Calu3 (cell line): ENCODE measurements around the gene RPS27L. TPM values are rescaled to one million over a fixed set of nuclear protein-coding genes. Genes with fewer than 3 reads are reported as not detected.

ENCODE experiments used
- Bru-seq: library from RNA; stranded (reverse); fragments of 400-500 nt; gene quantifications from one replicate; lab custom pipeline; 2021; lab: Mats Ljungman, UMichigan
- BruChase-seq, 2 experiments: library from RNA; stranded (reverse); fragments of 400-500 nt; gene quantifications; one replicate each; lab custom pipeline; 2021; lab: Mats Ljungman, UMichigan
- BruUV-seq: library from RNA; stranded (reverse); fragments of 400-500 nt; replicated peaks from 2 replicates; lab custom pipeline; 2021; lab: Mats Ljungman, UMichigan
- CTCF ChIA-PET: fragments of 300-600 bp; sonication (Branson Sonifier 250); formaldehyde crosslinking; loops from one replicate; lab custom pipeline; 2022; ENCODE audit warnings: antibody characterized with exemption; lab: Charles Lee
- DNase-seq: peaks from one replicate; pipeline ENCODE4 v3.0.0; 2022
- H3K27ac Mint-ChIP-seq: one replicate; pipeline ENCODE4 v1.8.0; 2022; ENCODE audit warnings: mixed read lengths; ENCODE audit not compliant: unreplicated experiment
- H3K27me3 Mint-ChIP-seq: one replicate; pipeline ENCODE4 v1.8.0; 2022; ENCODE audit warnings: mixed read lengths; ENCODE audit not compliant: unreplicated experiment
- H3K36me3 Mint-ChIP-seq: one replicate; pipeline ENCODE4 v1.8.0; 2022; ENCODE audit warnings: mild to moderate bottlenecking, moderate library complexity, mixed read lengths; ENCODE audit not compliant: insufficient read depth, unreplicated experiment
- H3K4me1 Mint-ChIP-seq: one replicate; pipeline ENCODE4 v1.8.0; 2022; ENCODE audit warnings: mild to moderate bottlenecking, low read depth, mixed read lengths; ENCODE audit not compliant: unreplicated experiment
- H3K4me3 Mint-ChIP-seq: one replicate; pipeline ENCODE4 v1.8.0; 2022; ENCODE audit warnings: mild to moderate bottlenecking, low read depth, moderate library complexity, mixed read lengths; ENCODE audit not compliant: unreplicated experiment
- H3K9me3 Mint-ChIP-seq: one replicate; pipeline ENCODE4 v1.8.0; 2022; ENCODE audit warnings: low read depth, mixed read lengths; ENCODE audit not compliant: unreplicated experiment
- intact Hi-C: fragments of 100-400 bp; cut with micrococcal nuclease; formaldehyde crosslinking; loops from one replicate; pipeline ENCODE4 v1.10.0; 2022; ENCODE audit not compliant: unreplicated experiment
- long read RNA-seq: library from polyadenylated mRNA; stranded (forward); transcript quantifications from one replicate; pipeline ENCODE4 v2.0.0, GENCODE V29; 2022
- total RNA-seq: library from RNA; stranded (reverse); gene quantifications from 2 replicates; pipeline ENCODE4 v1.2.3, GENCODE V29; 2022
- TF ChIP-seq, protein P1 (sequence below): fragments of 200-600 bp; IDR thresholded peaks from one replicate; pipeline ENCODE4 v1.8.0; 2022; ENCODE audit warnings: antibody characterized with exemption; ENCODE audit not compliant: unreplicated experiment

The RPS27L gene
- total RNA-seq: 64.4 and 66.8 TPM in 2 replicates
- percentile 72 among the genes with signal in this experiment for Bru-seq, nascent RNA
- BruChase-seq, experiment 1, labeled RNA remaining after a 6-hour chase: percentile 76 among the genes with signal in this experiment
- percentile 65 among the genes with signal in this experiment for BruChase-seq, experiment 2, labeled RNA remaining after a 2-hour chase
- long read RNA-seq, full-length matches to known transcripts: 165 of 170 reads
- long read RNA-seq, partial matches to known transcripts: 3 of 170 reads
- long read RNA-seq, other reads (novel, unspliced or antisense): 2 of 170 reads

- H3K36me3 Mint-ChIP-seq: peaks cover 24% of the 10 kb centered on the region
- intact Hi-C loops: loop anchor here (5.0 to 10.0 kb wide), 3 partner anchors 35 to 105 kb away; partner anchors contain the start of gene LACTB
- CTCF ChIA-PET: interaction anchor here (0.8 to 1.1 kb wide), 3 partner anchors 9 to 375 kb away, joined by 3 to 7 read pairs (median 4); no protein-coding TSS in a partner anchor
- H3K9me3 Mint-ChIP-seq: no peaks in the 10 kb centered on the region
- BruUV-seq: no TSS peak
- no peaks in the 10 kb centered on the region for H3K27me3 Mint-ChIP-seq
- no peaks in the 10 kb centered on the region for H3K4me1 Mint-ChIP-seq
- TF ChIP-seq, protein P1, sequence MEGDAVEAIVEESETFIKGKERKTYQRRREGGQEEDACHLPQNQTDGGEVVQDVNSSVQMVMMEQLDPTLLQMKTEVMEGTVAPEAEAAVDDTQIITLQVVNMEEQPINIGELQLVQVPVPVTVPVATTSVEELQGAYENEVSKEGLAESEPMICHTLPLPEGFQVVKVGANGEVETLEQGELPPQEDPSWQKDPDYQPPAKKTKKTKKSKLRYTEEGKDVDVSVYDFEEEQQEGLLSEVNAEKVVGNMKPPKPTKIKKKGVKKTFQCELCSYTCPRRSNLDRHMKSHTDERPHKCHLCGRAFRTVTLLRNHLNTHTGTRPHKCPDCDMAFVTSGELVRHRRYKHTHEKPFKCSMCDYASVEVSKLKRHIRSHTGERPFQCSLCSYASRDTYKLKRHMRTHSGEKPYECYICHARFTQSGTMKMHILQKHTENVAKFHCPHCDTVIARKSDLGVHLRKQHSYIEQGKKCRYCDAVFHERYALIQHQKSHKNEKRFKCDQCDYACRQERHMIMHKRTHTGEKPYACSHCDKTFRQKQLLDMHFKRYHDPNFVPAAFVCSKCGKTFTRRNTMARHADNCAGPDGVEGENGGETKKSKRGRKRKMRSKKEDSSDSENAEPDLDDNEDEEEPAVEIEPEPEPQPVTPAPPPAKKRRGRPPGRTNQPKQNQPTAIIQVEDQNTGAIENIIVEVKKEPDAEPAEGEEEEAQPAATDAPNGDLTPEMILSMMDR: peak; percentile 5
- H3K4me3 Mint-ChIP-seq: peak within 1 kb of the TSS; percentile 99
- DNase-seq: peak; percentile 90
- H3K27ac Mint-ChIP-seq: peak within 1 kb of the TSS; percentile 95
Measured at GRCh38 chr15:63157118-63157843, at the start of gene RPS27L. RPS27L (minus strand) TSS chr15:63157477; CDS start chr15:63157405, 72 bp downstream.

- DNase-seq: no peak
- no peaks in the 10 kb centered on the region for H3K36me3 Mint-ChIP-seq
- BruUV-seq: no TSS peak
- TF ChIP-seq, protein P1: no peak
- H3K27me3 Mint-ChIP-seq: no peaks in the 10 kb centered on the region
- no peak overlapping the region for H3K4me3 Mint-ChIP-seq
- intact Hi-C loops: no loop called here
- CTCF ChIA-PET: interaction anchor here (1.0 kb wide), 1 partner anchor 11 kb away, joined by 3 read pairs; no protein-coding TSS in a partner anchor
- H3K9me3 Mint-ChIP-seq: no peaks in the 10 kb centered on the region
- H3K27ac Mint-ChIP-seq: no peak overlapping the region
- H3K4me1 Mint-ChIP-seq: peaks cover 10% of the 10 kb centered on the region
Measured at GRCh38 chr15:63206079-63206478, 48.8 kb upstream of the RPS27L start.

GRCh38 chr15:63203451-63204090, 46.3 kb upstream of the RPS27L start:
- H3K27ac Mint-ChIP-seq: no peak overlapping the region

More at GRCh38 chr15:63203451-63204090, 46.3 kb upstream of the RPS27L start:
- no TSS peak for BruUV-seq
- Mint-ChIP-seq H3K27me3 (no peaks in the 10 kb centered on the region), H3K4me3 (no peak overlapping the region), H3K36me3 (no peaks in the 10 kb centered on the region), H3K9me3 (no peaks in the 10 kb centered on the region), H3K4me1 (no peaks in the 10 kb centered on the region)
- TF ChIP-seq, protein P1: no peak
- intact Hi-C loops: loop anchor here (5.0 kb wide), 1 partner anchor 74 kb away; the partner anchor contains the start of gene APH1B
- DNase-seq: no peak
- CTCF ChIA-PET: no interaction called here
